HepG2 (cell line): Measurements from ENCODE around the gene MTA1. TPM values are rescaled to one million over a fixed set of nuclear protein-coding genes. Genes with fewer than 3 reads are reported as not detected.

ENCODE experiments used
- ATAC-seq: fragments of 200-7000 bp; cut with Tn5 transposase; 3 replicates; pipeline ENCODE4 v1.9.1; 2020; ENCODE audit warnings: mild to moderate bottlenecking, moderate library complexity
- BruUV-seq: library from RNA; stranded (reverse); fragments of 400-500 nt; replicated peaks from 2 replicates; lab custom pipeline; 2021; lab: Mats Ljungman, UMichigan
- CTCF ChIA-PET: fragments of 300-600 bp; formaldehyde crosslinking; extraction: SDS; loops from one replicate; lab custom pipeline; 2021; ENCODE audit warnings: low total read pairs, inconsistent platforms, low intra/inter-chr PET ratio; lab: Yijun Ruan, JAX
- POLR2A ChIA-PET: fragments of 350-600 bp; sonication (Branson Sonifier 250); formaldehyde crosslinking; loops from one replicate; lab custom pipeline; 2020; ENCODE audit warnings: antibody characterized with exemption, inconsistent platforms; lab: Yijun Ruan, JAX
- DNase-seq: peaks from one replicate; pipeline ENCODE4 v3.0.0-alpha.2; 2015; ENCODE audit warnings: low spot score
- FAIRE-seq: peaks from 3 replicates; lab custom pipeline; 2011; peaks lifted over from hg19 to GRCh38; lab: Jason Lieb, UNC
- H2AFZ ChIP-seq: one replicate; pipeline ENCODE4 v1.6.1; 2011; ENCODE audit warnings: low read length, inconsistent platforms
- H3K27ac ChIP-seq: fragments of 300-600 bp; 3 replicates; pipeline ENCODE4 v1.8.0; 2011; ENCODE audit warnings: mixed run types, mild to moderate bottlenecking, mixed read lengths, low read length, inconsistent platforms; ENCODE audit not compliant: insufficient read depth; ENCODE audit errors: extremely low read length
- H3K27me3 ChIP-seq, 2 experiments: fragments of 200-600 bp in 1 of 2; 2 replicates in 1 of 2; 3 replicates in 1 of 2; pipeline versions ENCODE4 v1.6.0 to v1.8.0; 2011; ENCODE audit warnings: low read length in 2 of 2, mild to moderate bottlenecking in 2 of 2, moderate library complexity in 2 of 2, inconsistent platforms in 1 of 2; ENCODE audit not compliant: insufficient read depth in 2 of 2, control insufficient read depth in 1 of 2
- H3K36me3 ChIP-seq, 2 experiments: fragments of 200-600 bp in 1 of 2; replicated peaks in 1 of 2; 2 replicates in 1 of 2; 3 replicates in 1 of 2; pipeline versions ENCODE4 v1.5.1 to v1.8.0; 2011; ENCODE audit warnings: low read length in 2 of 2, inconsistent platforms in 1 of 2; ENCODE audit not compliant: insufficient read depth in 2 of 2, control insufficient read depth in 1 of 2
- H3K4me1 ChIP-seq: 2 replicates; pipeline ENCODE4 v1.5.1; 2012; ENCODE audit warnings: low read length, inconsistent platforms; ENCODE audit not compliant: insufficient read depth
- H3K4me2 ChIP-seq: 2 replicates; pipeline ENCODE4 v1.6.0; 2011; ENCODE audit warnings: low read depth, low read length, inconsistent platforms
- H3K4me3 ChIP-seq, 3 experiments: fragments of 200-600 bp in 1 of 3; sonication (generic), shearing (Covaris generic) in 1 of 3; replicated peaks in 1 of 3; 2 replicates each; pipeline ENCODE4 v1.5.1; 2011 to 2016; ENCODE audit warnings: low read length in 3 of 3, inconsistent platforms in 2 of 3, low read depth in 2 of 3, mild to moderate bottlenecking in 2 of 3, control low read depth in 1 of 3, mixed read lengths in 1 of 3; ENCODE audit not compliant: insufficient read depth in 1 of 3
- H3K79me2 ChIP-seq: one replicate; pipeline ENCODE4 v1.6.1; 2011; ENCODE audit warnings: low read length, inconsistent platforms; ENCODE audit not compliant: insufficient read depth
- H3K9ac ChIP-seq: 2 replicates; pipeline ENCODE4 v1.6.0; 2011; ENCODE audit warnings: mild to moderate bottlenecking, low read depth, low read length, inconsistent platforms; ENCODE audit not compliant: insufficient read depth
- H3K9me3 ChIP-seq: 2 replicates; pipeline ENCODE4 v1.5.1; 2012; ENCODE audit warnings: mild to moderate bottlenecking, low read length
- H4K20me1 ChIP-seq: 2 replicates; pipeline ENCODE4 v1.6.0; 2011; ENCODE audit warnings: inconsistent platforms, mild to moderate bottlenecking, low read length, moderate library complexity; ENCODE audit not compliant: insufficient read depth
- AKAP8 ChIP-seq: sonication (generic); formaldehyde crosslinking; IDR thresholded peaks from 2 replicates; pipeline ENCODE4 v1.5.1; 2020; ENCODE audit warnings: mild to moderate bottlenecking, missing genetic modification reagents
- PRDM15 ChIP-seq: sonication (generic); formaldehyde crosslinking; IDR thresholded peaks from 2 replicates; pipeline ENCODE4 v1.4.0; 2020; ENCODE audit warnings: missing genetic modification reagents
- SNAI1 ChIP-seq: sonication (generic); formaldehyde crosslinking; IDR thresholded peaks from 2 replicates; pipeline ENCODE4 v1.5.0; 2020; ENCODE audit warnings: mild to moderate bottlenecking, missing genetic modification reagents, borderline replicate concordance
- TOE1 ChIP-seq: sonication (generic); formaldehyde crosslinking; IDR thresholded peaks from 2 replicates; pipeline ENCODE4 v1.4.0; 2020; ENCODE audit warnings: mild to moderate bottlenecking, missing genetic modification reagents
- ZSCAN12 ChIP-seq: sonication (generic); formaldehyde crosslinking; IDR thresholded peaks from 2 replicates; pipeline ENCODE4 v1.9.0; 2021; ENCODE audit warnings: mild to moderate bottlenecking, missing genetic modification reagents
- ZXDC ChIP-seq: sonication (generic); formaldehyde crosslinking; IDR thresholded peaks from 2 replicates; pipeline ENCODE4 v1.5.0; 2020; ENCODE audit warnings: mild to moderate bottlenecking, missing genetic modification reagents
- WGBS: methylation state at CpG from one replicate; pipeline ENCODE4 v1.1.6; 2017; ENCODE audit warnings: low lambda C conversion rate; 5-methylcytosine and 5-hydroxymethylcytosine counted together
- in situ Hi-C: cut with HindIII; loops from 2 replicates; pipeline ENCODE4 v1.10.0; 2017; ENCODE audit warnings: low pct_unique_long_range_greater_than_20kb; ENCODE audit not compliant: extremely low pct_ligation_motif_present
- intact Hi-C: fragments of 100-400 bp; cut with micrococcal nuclease; formaldehyde crosslinking; loops from one replicate; pipeline ENCODE4 v1.10.0; 2022; ENCODE audit not compliant: unreplicated experiment
- polyA plus RNA-seq, 8 experiments: library from polyadenylated mRNA; depleted of rRNA in 3 of 8; stranded (reverse) in 7 of 8; unstranded in 1 of 8; fragments of >200 nt; fragmentation: Illumina TruSeq in 4 of 8; extraction: Trizol in 4 of 8; gene quantifications; 2 replicates each; pipeline versions ENCODE4 v1.2.1 to v1.2.3, GENCODE V29; 2011 to 2016; ENCODE audit warnings: low read depth in 4 of 8, missing spikeins in 1 of 8, mixed read lengths in 1 of 8; ENCODE audit not compliant: insufficient read depth in 1 of 8
- total RNA-seq, 5 experiments: library from RNA; depleted of rRNA; stranded (reverse); fragments of >200 nt; fragmentation: Illumina TruSeq; extraction: Trizol; gene quantifications; 2 replicates each; pipeline ENCODE4 v1.2.3, GENCODE V29; 2016; ENCODE audit warnings: low read depth in 1 of 5
- TF ChIP-seq, protein P1 (sequence below): sonication (generic); formaldehyde crosslinking; IDR thresholded peaks from 2 replicates; pipeline ENCODE4 v1.9.0; 2021; ENCODE audit warnings: missing genetic modification reagents, mild to moderate bottlenecking, borderline replicate concordance
- TF ChIP-seq, protein P2 (sequence below): sonication (generic); formaldehyde crosslinking; IDR thresholded peaks from 2 replicates; pipeline ENCODE4 v1.4.0; 2020; ENCODE audit warnings: missing genetic modification reagents; ENCODE audit errors: not compliant biosample characterization

Gene MTA1
- total and polyA plus RNA-seq, 2 of the 13 experiments (the other 11 are each of a cell fraction or from before 2014, with no cell fraction given), result 35.2 to 85.8 TPM

- TF ChIP-seq, protein P1, sequence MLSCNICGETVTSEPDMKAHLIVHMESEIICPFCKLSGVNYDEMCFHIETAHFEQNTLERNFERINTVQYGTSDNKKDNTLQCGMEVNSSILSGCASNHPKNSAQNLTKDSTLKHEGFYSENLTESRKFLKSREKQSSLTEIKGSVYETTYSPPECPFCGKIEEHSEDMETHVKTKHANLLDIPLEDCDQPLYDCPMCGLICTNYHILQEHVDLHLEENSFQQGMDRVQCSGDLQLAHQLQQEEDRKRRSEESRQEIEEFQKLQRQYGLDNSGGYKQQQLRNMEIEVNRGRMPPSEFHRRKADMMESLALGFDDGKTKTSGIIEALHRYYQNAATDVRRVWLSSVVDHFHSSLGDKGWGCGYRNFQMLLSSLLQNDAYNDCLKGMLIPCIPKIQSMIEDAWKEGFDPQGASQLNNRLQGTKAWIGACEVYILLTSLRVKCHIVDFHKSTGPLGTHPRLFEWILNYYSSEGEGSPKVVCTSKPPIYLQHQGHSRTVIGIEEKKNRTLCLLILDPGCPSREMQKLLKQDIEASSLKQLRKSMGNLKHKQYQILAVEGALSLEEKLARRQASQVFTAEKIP, result no peak
- TF ChIP-seq TOE1 (CRISPR knock-in tag) (0 out of 2 replicates have a peak, but pooled peaks have one; percentile 39), ZSCAN12 (CRISPR knock-in tag) (no peak), ZXDC (CRISPR knock-in tag) (no peak)
- TF ChIP-seq, all 625 proteins: peak for 218
Measured at GRCh38 chr14:105495990-105496830, 76.6 kb downstream of the MTA1 start (continued).

DNA sequence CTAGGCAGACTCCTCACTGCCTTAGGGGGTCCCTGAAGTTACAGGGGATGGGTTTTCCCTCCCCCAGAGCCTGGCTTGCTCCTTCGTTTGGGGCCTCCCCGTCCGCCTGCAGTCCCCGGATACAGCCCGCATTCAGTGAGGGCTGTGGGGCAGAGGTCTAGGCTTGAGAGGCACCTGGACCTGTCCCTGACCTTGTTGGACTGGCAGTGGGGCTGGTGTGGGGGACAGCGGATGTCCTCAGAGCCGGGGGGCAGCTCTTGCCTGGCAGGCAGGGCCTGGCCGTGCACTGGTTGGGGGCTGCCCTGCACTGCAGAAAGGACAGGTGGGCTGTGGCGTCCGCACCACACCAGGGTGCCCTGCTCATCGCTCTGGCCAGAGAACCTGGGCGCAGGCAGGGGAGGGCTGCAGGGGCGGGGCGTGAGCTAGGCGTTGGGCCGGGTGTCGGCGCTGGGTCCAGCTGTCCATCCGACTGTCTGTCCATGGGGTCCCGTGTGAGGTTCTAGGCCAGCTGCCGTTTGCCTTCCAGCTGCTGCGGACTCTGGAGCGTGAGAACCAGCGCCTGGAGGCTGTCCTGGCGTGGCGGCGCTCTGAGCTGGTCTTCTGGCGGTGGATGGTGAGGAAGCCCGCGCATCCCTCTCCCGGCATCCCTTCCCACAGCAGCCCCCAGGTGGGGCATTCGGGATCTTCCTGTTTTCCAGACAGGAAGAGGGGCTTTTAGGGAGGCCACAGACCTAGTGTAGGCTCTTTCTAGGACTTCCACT is 77.4 kb downstream of the MTA1 start:
- in situ Hi-C loops, result no loop called here
- Histone ChIP-seq H3K9me3 (no peaks in the 10 kb centered on the region), H3K27me3 (no peaks in the 10 kb centered on the region), H3K27ac (peak overlapping the region; percentile 96), H3K36me3 (peaks cover 0 to 3% of the 10 kb centered on the region in 2 experiments; a peak in 1 of 5 replicates), H3K79me2 (peaks cover 23% of the 10 kb centered on the region), H2AFZ (no peak overlapping the region), H4K20me1 (no peaks in the 10 kb centered on the region), H3K9ac (peak overlapping the region; percentile 79), H3K4me3 (peak overlapping the region; percentile 32 to 73 (median 65); a peak in 5 of 6 replicates), H3K4me2 (peak overlapping the region; percentile 96), H3K4me1 (peaks cover 90% of the 10 kb centered on the region)
- FAIRE-seq, result no peak
- ChIA-PET CTCF (no interaction called here), POLR2A (interaction anchor here (1.2 to 2.3 kb wide), 4 partner anchors 8 to 196 kb away, joined by 4 to 8 read pairs (median 5); partner anchors contain the start of gene BRF1)
- intact Hi-C loops, result loop anchor here (10.0 kb wide), 1 partner anchor 182 kb away; the partner anchor contains the start of gene PACS2
- TSS peak; percentile 47 for BruUV-seq
- WGBS, result 52% methylated on average over 11 of the region's 32 CpGs
- DNase-seq, result no peak
- peak; percentile 2 for ATAC-seq
- TF ChIP-seq PRDM15 (CRISPR knock-in tag) (0 out of 2 replicates have a peak, but pooled peaks have one; percentile 28), AKAP8 (CRISPR knock-in tag) (no peak), SNAI1 (CRISPR knock-in tag) (0 out of 2 replicates have a peak, but pooled peaks have one; percentile 54)
- TF ChIP-seq, protein P2, sequence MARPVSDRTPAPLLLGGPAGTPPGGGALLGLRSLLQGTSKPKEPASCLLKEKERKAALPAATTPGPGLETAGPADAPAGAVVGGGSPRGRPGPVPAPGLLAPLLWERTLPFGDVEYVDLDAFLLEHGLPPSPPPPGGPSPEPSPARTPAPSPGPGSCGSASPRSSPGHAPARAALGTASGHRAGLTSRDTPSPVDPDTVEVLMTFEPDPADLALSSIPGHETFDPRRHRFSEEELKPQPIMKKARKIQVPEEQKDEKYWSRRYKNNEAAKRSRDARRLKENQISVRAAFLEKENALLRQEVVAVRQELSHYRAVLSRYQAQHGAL, result peak; percentile 29
